HG02610 (cell line): Measurements from ENCODE around the gene JUP.
A peak's percentile ranks its signal among the peaks of the same experiment; 100 is the strongest.

Source experiments
- ATAC-seq: cut with Tn5 transposase; IDR thresholded peaks from one replicate; pipeline ENCODE4 v1.9.1; 2021; ENCODE audit warnings: mild to moderate bottlenecking, moderate library complexity; ENCODE audit not compliant: unreplicated experiment

The JUP gene

DNA sequence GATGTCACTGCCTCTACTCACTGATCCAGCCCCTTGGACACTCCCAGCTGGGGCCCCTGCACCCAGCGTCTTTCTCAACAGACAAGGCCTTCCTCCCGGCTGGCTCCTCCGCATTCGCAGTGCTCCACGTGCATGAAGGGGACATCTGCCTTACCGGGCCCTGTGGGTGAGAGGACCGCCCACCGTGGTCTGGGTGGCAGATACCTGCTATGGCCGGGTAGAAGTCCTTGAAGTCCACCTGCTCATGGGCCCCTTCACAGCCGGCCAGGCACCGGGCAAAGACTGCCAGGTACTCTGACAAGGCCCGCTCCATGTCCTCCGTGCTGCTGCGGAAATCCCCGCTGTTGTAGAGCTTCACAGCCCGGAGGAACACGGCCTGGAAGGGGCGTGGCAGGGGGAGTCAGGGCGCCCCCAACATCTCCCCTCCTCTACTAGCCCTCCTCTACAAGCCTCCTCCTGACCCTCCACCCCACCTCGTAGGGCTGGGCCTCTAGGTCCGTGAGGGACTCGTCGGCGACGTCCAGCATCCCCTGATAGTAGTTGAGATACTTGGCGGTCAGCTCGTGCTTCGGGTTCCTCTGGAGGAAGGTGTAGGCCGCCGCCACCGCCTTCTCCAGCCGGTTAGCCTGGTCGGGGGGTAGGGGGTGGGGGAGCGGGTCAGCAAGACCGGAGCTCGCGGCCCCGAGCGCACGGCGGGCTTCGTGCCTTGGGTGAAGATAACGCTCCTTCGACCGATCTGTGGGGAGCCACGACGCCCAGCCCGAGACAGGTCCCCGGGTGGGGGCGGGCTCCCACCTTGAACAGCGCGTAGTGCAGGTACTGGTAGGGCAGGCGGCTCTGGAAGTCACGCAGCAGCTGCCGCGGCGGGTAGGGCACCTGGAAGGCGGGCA is 24.4 kb upstream of the JUP start:
- ATAC-seq = peak; percentile 20

DNA sequence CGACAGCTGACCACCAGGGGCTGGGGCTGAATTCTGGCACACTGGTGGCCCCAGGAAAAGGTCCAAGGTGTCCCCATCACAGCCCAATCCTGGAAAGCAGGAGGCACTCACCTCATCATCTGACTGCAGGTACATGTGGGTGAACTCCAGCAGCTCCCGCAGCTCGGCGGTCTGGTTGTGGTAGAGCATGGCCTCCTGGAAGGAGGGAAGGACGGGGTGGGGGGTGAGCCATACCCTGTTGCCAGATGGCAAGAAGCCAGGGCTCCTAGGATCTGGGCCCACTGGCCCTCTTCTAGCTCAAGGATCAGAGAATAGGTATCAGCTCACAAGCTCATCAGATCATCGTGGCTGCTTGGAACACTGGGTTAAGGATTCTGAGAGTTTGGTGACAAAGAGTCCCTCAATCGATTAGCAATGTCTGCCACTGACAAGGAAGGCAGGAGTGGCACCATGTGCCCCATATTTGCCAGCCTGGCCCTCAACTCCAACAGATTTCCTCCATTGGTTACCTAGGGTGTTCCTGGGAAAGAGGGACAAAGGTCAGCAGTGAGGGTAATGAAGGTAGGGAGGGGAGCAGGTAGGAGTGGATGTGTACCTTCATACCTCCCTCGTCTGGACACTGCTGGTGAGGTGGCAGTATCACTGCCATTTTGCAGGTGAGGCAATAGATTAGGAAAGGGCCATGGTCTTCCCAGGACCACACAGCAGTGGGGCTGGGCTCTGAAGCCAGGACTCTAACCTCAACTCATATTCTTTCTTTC is 20.4 kb upstream of the JUP start:
- ATAC-seq = no peak

- ATAC-seq = no peak
Observed at GRCh38 chr17:41803049-41804020, 16.8 kb upstream of the JUP start.

DNA sequence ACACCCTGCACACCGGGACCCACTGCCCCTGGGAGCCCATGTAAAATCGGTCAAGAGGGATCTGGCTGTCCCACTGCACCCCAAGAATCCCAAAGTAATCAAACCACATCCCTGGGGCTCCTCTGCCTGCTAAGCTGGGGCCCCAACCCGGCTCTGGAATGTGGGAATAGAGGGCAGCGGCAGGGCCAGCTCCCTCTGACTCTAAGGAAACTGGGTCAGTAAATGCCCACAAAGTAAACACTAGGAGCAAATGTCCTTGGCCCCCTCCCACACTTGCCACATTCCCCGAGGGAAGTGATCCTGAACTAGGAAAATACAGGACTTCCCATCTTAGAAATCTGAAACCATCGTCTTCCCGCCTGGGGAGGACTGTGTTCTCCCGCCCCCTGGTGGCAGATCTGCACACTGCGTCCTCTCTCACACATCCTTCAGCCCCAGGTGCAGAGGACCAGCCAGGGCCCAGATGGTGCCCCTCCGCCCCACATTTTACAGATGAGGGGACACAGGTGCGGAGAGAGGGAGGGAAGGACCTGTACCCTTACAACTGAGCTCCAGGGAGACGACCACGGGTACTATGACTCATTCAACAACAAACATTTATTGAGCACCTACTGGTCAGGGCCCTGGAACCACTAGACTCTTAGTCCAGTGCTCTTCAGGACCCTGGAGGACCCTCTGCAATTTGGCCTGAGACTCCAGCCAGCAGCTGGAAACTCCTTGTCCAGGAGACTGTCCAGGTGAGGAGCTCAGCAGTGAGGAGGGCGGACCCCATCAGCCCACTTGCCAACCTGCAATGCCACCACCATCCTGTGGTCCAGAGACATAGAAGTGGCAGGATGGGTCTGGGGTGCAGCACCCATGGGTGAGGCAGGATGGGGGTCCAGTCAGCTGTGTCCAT is 15.1 kb upstream of the JUP start:
- ATAC-seq = no peak

- ATAC-seq = no peak
Observed at GRCh38 chr17:41800601-41801373, 14.3 kb upstream of the JUP start.

DNA sequence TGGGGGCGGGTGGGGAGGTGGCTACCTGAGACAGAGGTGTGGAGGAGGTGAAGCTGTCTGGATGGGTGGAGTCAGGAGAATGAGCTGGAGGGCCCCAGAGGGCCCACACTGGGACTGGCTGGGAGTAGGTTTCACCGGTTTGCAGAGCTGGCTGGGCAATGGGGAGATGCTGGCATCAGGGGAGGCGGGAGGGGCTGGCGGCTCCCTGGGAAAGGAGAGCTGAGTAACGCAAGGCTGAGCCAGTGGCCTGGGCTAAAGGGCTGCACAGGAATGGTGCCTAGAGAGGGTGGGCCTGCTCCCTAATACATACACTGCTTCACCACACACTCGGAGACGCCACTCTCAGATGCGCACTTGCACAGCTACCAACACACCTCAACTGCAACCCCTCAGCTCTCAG is 12.9 kb upstream of the JUP start:
- no peak for ATAC-seq

DNA sequence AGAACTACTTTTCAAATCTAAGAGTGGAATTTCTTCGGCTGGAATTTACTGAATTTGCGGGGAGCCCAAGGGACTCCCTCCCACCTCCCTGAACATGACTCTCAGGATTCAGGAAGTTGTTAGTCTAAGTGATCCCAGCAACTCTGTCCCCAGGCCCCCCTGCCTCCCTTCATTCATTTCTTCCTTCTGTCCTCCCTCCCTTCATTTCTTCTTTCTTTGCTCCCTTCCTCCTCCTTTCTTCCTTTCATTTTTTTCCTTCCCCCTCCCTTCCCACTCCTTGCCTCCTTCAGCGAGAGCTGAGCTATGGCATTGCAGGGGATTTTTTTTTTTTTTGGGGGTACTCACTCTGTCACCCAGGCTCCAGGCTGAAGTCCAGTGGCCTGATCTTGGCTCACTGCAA is 10.9 kb upstream of the JUP start:
- ATAC-seq = no peak

DNA sequence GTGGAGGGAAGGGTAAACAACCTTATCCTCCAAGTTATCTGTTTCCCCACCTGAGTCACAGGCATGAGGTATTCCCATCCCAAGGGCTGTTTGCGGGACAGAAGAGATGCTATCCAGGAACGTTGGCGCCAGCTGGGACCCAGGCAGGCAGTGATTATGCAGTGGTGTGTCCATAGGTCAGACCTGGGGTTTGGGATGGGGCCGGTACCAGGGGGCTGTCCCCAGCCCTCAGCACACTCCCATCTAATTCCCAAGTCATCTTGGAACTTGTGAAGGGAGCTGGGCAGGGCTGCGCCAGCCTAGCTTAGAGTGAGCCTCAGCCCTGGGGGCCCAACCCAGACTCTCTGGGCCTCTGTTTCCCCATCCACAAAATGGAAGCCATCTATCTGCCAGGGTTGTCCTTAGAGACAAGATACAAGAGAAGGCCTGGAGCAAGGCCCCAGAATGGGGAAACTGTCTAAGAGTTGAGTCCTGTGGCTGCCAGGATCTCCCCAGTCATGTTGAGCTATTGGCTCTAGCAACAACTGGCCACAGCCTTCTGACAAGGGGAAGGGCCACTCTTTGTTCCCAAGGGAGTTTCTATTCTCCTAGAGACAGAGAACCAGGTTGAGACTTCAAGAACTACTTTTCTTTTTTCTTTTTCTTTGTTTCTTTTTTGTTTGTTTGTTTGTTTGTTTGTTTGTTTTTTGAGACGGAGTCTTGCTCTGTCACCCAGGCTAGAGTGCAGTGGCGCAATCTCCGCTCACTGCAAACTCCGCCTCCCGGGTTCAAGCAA is 9.8 kb upstream of the JUP start:
- no peak for ATAC-seq

- no peak for ATAC-seq
Observed at GRCh38 chr17:41794540-41794975, 8.0 kb upstream of the JUP start.

DNA sequence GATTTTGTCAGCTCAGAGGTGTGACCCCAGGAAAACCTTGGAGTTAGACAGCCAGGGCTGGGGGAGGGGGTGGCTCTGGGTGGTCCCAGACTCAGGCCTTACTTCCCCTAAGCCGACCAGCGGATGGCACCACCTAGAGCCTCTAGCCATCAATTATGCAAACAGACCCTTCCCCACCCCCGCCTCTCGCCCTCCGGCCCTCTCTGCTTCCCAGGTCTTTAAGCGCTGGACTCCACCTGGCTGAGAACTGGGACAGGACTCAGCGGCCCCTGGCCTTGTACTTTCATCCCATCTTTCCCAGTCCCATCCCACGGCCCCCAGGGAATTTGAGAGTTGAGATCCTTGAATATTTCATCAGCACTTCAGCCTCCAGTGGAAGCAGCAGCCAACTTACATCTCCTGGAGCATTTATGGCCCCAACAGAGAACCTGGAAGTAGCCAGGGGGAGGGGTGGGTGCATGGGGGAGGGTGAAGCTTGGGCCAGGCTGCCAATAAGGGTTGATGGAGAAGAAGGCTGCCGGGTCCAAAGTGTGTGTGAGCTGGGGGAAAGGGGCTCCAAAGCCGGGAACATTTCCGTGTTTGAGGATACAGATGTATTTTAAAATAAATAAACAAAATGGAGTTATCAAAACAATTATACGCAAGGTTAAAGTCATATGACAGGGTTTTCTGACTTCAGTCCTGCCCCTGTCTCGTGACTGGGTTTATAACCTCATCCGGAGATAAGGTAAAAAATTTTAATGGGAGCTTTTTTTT is 7.5 kb upstream of the JUP start:
- ATAC-seq = no peak

DNA sequence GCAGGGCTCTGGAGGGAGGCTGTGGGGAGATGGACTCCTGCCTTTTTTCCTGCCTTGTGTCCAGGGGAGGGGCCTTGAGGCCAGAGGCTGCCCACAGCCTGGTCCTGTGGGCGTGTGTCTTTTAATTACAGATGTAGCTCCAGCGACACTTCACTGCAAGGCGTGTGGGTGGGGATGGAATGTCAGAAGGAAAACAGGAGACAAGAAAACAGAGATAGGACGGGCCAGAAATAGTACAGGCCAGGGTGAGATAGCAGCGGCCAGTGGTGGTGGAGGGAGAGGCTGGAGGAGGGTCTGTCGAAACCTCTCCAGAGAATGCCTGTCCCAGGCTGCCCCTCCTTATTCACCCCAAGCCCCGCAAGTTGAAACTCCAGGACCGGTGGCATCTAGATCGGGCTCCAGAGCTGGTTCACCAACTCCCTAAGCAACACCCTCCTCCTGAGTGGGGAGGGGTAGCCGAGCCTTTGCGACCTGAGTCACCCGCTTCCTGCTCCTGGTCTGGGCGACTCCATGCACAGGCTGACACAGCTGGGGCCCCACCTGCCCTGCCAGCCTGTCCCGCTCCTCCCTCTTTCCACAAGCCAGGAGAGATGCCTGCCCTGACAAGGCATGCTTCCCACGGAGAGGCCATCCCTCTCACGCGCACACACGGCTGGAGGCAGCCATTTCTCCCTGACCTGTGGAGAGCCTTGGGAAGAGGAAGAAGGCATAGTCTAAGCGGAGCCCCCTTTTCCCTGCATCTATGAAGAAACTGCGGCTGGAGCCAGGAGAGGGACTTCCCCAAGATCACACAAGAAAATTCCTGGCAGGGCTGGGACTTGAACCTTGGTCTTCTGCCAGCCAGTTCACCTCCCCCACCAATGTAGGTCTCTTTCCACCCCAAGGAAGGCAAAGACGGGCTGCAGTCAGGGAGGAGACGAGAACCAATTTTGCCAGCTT is 6.6 kb upstream of the JUP start:
- no peak for ATAC-seq

GRCh38 chr17:41787021-41787418 is 509 bp upstream of the JUP start:
- ATAC-seq = no peak

DNA sequence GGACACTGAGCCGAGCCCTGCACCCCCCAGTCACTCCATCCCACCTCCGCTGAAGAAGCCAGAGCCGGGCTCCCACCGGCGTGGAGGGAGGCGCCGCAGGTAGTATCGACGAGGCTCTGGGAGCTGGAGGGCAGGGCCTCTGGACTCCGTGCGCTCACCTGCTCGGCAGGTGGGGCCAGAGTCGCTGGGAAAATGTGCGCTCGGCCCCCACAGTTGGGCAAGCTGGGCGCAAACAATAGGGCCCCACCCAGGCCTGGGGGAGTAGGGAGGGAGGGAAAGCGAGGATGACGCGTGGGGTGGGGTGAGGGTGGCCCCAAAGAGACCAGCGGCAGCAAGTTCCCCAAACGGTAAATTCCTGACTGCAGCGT is 668 bp downstream of the JUP start:
- ATAC-seq = no peak

DNA sequence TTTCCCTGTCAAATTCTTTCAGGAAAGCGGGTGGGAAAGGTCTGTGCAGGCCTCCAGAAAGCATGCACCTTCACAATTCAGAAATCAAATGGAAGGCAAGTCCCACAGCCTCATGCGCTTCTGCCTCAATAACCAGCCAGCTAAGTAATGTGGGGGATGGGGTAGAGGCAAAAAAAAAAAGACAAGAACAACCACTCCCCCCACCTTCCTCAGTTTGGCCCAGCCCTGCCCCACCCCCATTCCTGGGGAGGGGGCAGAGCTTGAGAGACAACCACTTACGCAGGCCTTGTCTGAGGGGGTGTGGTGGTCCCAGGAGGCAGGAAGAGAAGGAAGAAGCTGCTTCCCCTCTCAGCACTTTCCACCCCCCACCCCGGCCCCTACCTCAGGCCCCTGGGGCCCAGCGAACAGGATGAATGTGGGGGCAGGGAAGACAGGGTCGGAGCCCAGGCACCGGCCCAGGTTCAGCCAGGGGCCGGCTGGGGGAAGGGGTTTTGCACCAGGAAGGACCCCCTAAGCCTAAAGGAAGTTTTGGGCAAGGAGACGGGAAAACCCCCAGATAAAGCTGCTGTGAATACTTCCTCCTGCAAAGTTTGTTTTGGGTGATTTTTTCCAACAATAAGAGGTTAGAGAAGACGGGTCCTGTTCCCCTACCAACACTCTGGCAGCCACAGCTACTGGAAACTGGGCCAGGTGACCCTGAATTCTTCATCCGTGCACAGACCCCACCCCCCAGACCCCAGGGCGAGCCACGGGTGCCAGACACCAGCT is 1.2 kb downstream of the JUP start:
- ATAC-seq = no peak

DNA sequence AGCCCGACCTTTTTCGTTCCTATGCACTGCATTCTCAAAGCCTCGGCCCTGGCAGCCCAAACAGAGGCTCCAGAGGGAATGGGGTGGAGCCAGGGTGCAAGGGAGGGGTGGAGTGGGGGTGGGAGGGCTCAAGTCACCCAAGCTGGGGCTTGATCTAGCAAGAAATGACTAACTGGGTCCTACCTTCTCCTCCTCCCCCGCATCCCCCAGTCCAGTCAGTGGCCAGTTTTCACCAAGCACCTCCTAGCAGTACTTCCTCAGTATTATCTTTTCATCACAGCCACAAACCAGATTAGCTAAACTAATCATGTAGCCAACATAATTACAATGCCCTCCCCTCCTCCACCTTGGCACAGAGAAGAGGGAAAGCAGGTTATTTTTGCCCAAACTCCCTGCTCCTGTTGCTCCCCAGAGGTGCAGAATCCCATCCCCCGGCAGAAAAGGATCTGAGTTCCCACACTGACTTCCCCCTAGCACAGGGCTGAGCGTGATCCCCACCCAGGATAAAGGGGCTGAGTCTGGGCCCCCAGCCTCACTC is 2.2 kb downstream of the JUP start:
- no peak for ATAC-seq

GRCh38 chr17:41782142-41782541 is 4.4 kb downstream of the JUP start:
- no peak for ATAC-seq
